Neural progenitor cell (in vitro differentiated cells): ENCODE data around the gene PLEKHA1.

ENCODE experiments used
- CTCF ChIP-seq: fragments of 200-600 bp; sonication (generic); IDR thresholded peaks from 2 replicates; pipeline ENCODE4 v1.5.1; 2017; ENCODE audit warnings: antibody characterized with exemption, mild to moderate bottlenecking
- EZH2 ChIP-seq: fragments of 200-600 bp; sonication (generic); IDR thresholded peaks from 2 replicates; pipeline ENCODE4 v1.6.1; 2017; ENCODE audit warnings: antibody characterized with exemption, mild to moderate bottlenecking, moderate library complexity
- EZH2phosphoT487 ChIP-seq: fragments of 200-600 bp; sonication (generic); IDR thresholded peaks from 2 replicates; pipeline ENCODE4 v1.6.1; 2017; ENCODE audit warnings: antibody characterized with exemption

- TF ChIP-seq EZH2phosphoT487 (no peak), CTCF (no peak), EZH2 (no peak)
These were observed 44.5 kb downstream of the PLEKHA1 start for GRCh38 chr10:122419016-122419415.
